ENCODE measurements around the gene PSMA6. TPM values are rescaled to one million over a fixed set of nuclear protein-coding genes. Genes with fewer than 3 reads are reported as not detected.

Gene PSMA6
- total and polyA plus RNA-seq, 2 of the 13 experiments (the other 11 are each of a cell fraction or from before 2014, with no cell fraction given), result 525 to 1,109 TPM

GRCh38 chr14:35365130-35366055, 73.2 kb downstream of the PSMA6 start (continued):
- TF ChIP-seq ZNF18 (CRISPR knock-in tag; IDR thresholded peaks at IDR 0.05; ENCODE audit: insufficient replicate concordance) (peak; percentile 26), ZNF101 (CRISPR knock-in tag; IDR thresholded peaks at IDR 0.05; ENCODE audit: borderline replicate concordance, low read depth) (no peak), HNRNPL (IDR thresholded peaks at IDR 0.05; ENCODE audit: low read depth, low read length) (peak; percentile 67; the same call in 1 of the 2 replicates), TCF7L2 (IDR thresholded peaks at IDR 0.05; ENCODE audit: low read depth, low read length) (no peak), POGZ (CRISPR knock-in tag; IDR thresholded peaks at IDR 0.05) (peak; percentile 75), ZNF432 (CRISPR knock-in tag; IDR thresholded peaks at IDR 0.05; ENCODE audit: borderline replicate concordance) (no peak), SMAD1 (CRISPR knock-in tag; IDR thresholded peaks at IDR 0.05; ENCODE audit: borderline replicate concordance, low read depth) (peak; percentile 83; the same call in 1 of the 2 replicates), ZNF629 (CRISPR knock-in tag; conservative IDR thresholded peaks at IDR 0.05) (peak; percentile 37; the same call in 1 of the 2 replicates), ZNF75D (CRISPR knock-in tag; IDR thresholded peaks at IDR 0.05; ENCODE audit: borderline replicate concordance) (no peak), MIER3 (CRISPR knock-in tag; IDR thresholded peaks at IDR 0.05; ENCODE audit: borderline replicate concordance) (peak; percentile 97), NBN (conservative IDR thresholded peaks at IDR 0.05) (no peak), ZNF468 (CRISPR knock-in tag; IDR thresholded peaks at IDR 0.05) (no peak), ZFP36L1 (CRISPR knock-in tag; IDR thresholded peaks at IDR 0.05) (peak; percentile 99), KDM5B (CRISPR knock-in tag; IDR thresholded peaks at IDR 0.05; ENCODE audit: borderline replicate concordance) (peak; percentile 76; the same call in 1 of the 2 replicates), ZMYM2 (CRISPR knock-in tag; IDR thresholded peaks at IDR 0.05) (no peak), SP4 (CRISPR knock-in tag; IDR thresholded peaks at IDR 0.05) (peak; percentile 76; the same call in 1 of the 2 replicates), ZBTB3 (CRISPR knock-in tag; IDR thresholded peaks at IDR 0.05; ENCODE audit: borderline replicate concordance, low read depth) (peak; percentile 87; the same call in 1 of the 2 replicates), CBFB (CRISPR knock-in tag; IDR thresholded peaks at IDR 0.05) (no peak; the same call in 1 of the 2 replicates), NFATC3 (CRISPR knock-in tag; IDR thresholded peaks at IDR 0.05) (no peak), DNMT3B (CRISPR knock-in tag; conservative IDR thresholded peaks at IDR 0.05) (peak; percentile 99), ZNF577 (CRISPR knock-in tag; IDR thresholded peaks at IDR 0.05; ENCODE audit: borderline replicate concordance, low read depth) (no peak), BRCA1 (CRISPR knock-in tag; IDR thresholded peaks at IDR 0.05) (0 out of 2 replicates have a peak, but pooled peaks have one; percentile 39), SNAPC2 (CRISPR knock-in tag; IDR thresholded peaks at IDR 0.05) (peak; percentile 97), ZNF713 (CRISPR knock-in tag; IDR thresholded peaks at IDR 0.05) (peak; percentile 80; the same call in 1 of the 2 replicates)
- TF ChIP-seq, protein P1, sequence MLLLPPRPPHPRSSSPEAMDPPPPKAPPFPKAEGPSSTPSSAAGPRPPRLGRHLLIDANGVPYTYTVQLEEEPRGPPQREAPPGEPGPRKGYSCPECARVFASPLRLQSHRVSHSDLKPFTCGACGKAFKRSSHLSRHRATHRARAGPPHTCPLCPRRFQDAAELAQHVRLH (CRISPR knock-in tag; IDR thresholded peaks at IDR 0.05; ENCODE audit: borderline replicate concordance, low read depth), result peak; percentile 92; the same call in 1 of the 2 replicates
- TF ChIP-seq, protein P2, sequence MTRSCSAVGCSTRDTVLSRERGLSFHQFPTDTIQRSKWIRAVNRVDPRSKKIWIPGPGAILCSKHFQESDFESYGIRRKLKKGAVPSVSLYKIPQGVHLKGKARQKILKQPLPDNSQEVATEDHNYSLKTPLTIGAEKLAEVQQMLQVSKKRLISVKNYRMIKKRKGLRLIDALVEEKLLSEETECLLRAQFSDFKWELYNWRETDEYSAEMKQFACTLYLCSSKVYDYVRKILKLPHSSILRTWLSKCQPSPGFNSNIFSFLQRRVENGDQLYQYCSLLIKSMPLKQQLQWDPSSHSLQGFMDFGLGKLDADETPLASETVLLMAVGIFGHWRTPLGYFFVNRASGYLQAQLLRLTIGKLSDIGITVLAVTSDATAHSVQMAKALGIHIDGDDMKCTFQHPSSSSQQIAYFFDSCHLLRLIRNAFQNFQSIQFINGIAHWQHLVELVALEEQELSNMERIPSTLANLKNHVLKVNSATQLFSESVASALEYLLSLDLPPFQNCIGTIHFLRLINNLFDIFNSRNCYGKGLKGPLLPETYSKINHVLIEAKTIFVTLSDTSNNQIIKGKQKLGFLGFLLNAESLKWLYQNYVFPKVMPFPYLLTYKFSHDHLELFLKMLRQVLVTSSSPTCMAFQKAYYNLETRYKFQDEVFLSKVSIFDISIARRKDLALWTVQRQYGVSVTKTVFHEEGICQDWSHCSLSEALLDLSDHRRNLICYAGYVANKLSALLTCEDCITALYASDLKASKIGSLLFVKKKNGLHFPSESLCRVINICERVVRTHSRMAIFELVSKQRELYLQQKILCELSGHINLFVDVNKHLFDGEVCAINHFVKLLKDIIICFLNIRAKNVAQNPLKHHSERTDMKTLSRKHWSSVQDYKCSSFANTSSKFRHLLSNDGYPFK (CRISPR knock-in tag; IDR thresholded peaks at IDR 0.05; ENCODE audit: borderline replicate concordance), result no peak
